ENCODE measurements around the gene PEX26. TPM values are rescaled to one million over a fixed set of nuclear protein-coding genes. Genes with fewer than 3 reads are reported as not detected.

The PEX26 gene
- total RNA-seq = 100 to 1,000 TPM; 113 to 241 (median 123) TPM
- long read RNA-seq, donor 1, full-length matches to known transcripts = 9 of 27 reads
- long read RNA-seq, donor 1, partial matches to known transcripts = 6 of 27 reads
- long read RNA-seq, donor 1, other reads (novel, unspliced or antisense) = 12 of 27 reads
- long read RNA-seq, donor 2, full-length matches to known transcripts = 4 of 14 reads
- long read RNA-seq, donor 2, partial matches to known transcripts = 0 of 14 reads
- long read RNA-seq, donor 2, other reads (novel, unspliced or antisense) = 10 of 14 reads

DNA sequence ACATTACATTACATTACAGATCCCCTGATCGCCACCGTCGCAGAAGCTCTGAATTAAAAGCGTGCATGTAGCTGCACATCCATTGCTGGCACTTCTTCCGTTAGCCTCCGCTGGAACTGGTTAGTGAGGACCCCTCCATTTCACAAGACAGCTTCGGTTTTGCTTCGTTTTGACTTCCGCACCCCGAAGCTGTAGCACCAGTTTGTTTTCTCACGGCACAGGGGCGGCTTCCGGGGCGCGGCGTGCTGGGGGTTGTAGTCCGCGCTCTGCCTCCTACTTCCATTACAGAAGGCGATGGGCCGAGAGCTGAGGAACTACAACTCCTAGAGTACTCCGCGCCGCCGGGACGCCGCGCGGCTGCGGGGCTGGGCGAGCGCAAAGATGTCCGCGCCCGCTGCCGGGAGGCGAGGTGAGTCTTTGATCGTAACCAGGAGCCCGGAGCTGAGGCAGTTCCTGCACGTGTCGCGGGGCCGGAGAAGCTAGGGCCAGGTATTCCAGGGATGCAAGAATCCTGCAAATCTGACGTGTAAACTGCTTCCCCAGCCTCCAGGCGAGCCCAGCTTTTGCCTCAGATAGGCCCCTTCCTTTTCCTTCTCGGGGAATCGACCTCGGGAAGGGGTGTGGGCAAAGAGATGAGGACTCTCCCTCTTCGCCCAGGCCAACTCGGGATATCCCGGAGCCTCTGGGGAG lies at the start of gene PEX26:
Gene PEX26 (plus strand): TSS at position 352 of the 690 bp plus-strand sequence. CDS start 387 bp downstream, outside the sequence.
- ATAC-seq (peak; percentile 95), DNase-seq (peak; percentile 96)
- intact Hi-C loops (cut with DNase I, micrococcal nuclease) = loop anchor here (5.0 to 10.0 kb wide), 2 partner anchors 243 to 245 kb away; no protein-coding TSS in a partner anchor
- Histone ChIP-seq H3K36me3 (ENCODE audit: low read depth) (no peaks in the 10 kb centered on the region), H3K4me3 (peak within 1 kb of the TSS; percentile 85), H3K4me1 (ENCODE audit: low read depth) (peaks cover 25% of the 10 kb centered on the region), H3K9me3 (no peaks in the 10 kb centered on the region)
- TF ChIP-seq, protein P1, sequence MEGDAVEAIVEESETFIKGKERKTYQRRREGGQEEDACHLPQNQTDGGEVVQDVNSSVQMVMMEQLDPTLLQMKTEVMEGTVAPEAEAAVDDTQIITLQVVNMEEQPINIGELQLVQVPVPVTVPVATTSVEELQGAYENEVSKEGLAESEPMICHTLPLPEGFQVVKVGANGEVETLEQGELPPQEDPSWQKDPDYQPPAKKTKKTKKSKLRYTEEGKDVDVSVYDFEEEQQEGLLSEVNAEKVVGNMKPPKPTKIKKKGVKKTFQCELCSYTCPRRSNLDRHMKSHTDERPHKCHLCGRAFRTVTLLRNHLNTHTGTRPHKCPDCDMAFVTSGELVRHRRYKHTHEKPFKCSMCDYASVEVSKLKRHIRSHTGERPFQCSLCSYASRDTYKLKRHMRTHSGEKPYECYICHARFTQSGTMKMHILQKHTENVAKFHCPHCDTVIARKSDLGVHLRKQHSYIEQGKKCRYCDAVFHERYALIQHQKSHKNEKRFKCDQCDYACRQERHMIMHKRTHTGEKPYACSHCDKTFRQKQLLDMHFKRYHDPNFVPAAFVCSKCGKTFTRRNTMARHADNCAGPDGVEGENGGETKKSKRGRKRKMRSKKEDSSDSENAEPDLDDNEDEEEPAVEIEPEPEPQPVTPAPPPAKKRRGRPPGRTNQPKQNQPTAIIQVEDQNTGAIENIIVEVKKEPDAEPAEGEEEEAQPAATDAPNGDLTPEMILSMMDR (IDR thresholded peaks at IDR 0.05) = no peak

DNA sequence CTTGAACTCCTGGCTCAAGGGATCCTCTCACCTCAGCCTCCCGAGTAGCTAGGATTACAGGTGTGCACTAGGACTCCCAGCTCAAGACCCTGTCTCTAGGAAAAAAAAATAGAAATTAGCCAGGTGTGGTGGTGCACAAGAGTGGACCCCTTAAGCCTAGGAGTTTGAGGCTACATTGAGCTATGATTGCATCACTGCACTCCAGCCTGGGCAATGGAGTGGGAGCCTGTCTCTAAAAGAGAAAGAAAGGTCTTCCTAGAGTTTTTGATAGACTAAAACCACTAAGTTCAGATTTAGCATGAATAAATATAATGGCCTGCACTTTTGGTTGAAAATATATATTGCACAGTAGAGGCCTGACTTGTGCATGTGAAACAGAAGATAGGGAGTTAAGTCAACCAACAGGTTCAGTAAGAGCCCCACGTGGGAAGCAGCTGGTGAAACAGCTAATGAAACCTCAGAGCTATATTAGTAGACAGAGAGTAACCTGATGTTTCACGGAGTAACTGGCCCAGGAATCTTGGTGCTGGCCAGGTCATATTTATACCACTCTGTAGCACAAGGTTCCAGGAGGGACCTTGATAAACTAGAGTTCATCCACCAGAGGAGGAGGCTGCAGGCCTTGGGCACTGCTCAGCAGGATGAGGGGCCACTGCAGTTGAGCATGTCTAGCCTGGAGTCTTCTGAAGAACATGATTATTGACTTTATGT lies 48.8 kb upstream of the PEX26 start:
- DNase-seq (no peak), ATAC-seq (no peak)
- Histone ChIP-seq H3K36me3 (ENCODE audit: low read depth) (no peaks in the 10 kb centered on the region), H3K4me1 (ENCODE audit: low read depth) (peaks cover 4% of the 10 kb centered on the region), H3K4me3 (no peak overlapping the region), H3K9me3 (no peaks in the 10 kb centered on the region)
- TF ChIP-seq, protein P1 (IDR thresholded peaks at IDR 0.05) = no peak
- intact Hi-C loops (cut with DNase I, micrococcal nuclease) = no loop called here

DNA sequence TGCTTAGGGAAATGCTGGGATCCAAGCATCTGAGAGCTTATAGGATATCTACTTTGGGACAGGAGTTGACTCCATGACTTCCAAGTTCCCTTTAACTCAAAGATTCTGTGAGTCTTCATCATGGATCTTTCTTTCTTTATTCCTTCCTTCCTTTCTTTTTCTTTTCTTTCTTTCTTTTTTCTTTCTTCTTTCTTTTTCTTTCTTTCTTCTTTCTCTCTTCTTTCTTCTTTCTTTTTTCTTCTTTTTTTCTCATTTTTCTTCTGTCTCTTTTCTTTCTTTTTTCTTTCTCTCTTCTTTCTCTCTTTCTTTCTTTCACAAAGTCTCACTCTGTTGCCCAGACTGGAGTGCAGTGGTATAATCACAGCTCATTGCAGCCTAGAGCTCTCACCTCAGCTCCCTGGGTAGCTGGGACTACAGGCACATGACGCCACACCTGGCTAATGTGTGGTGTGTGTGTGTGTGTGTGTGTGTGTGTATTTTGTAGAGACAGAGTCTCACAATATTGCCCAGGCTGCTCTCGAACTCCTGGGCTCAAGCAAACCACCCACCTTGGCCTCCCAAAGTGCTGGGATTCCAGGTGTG lies 48.0 kb upstream of the PEX26 start:
- no peaks in the 10 kb centered on the region for H3K9me3 ChIP-seq
- TF ChIP-seq, protein P1 (IDR thresholded peaks at IDR 0.05) = no peak
- DNase-seq (no peak), ATAC-seq (peak; percentile 13)
- H3K36me3 ChIP-seq (ENCODE audit: low read depth) = no peaks in the 10 kb centered on the region
- peaks cover 4% of the 10 kb centered on the region for H3K4me1 ChIP-seq (ENCODE audit: low read depth)
- H3K4me3 ChIP-seq = no peak overlapping the region
- intact Hi-C loops (cut with DNase I, micrococcal nuclease) = no loop called here

DNA sequence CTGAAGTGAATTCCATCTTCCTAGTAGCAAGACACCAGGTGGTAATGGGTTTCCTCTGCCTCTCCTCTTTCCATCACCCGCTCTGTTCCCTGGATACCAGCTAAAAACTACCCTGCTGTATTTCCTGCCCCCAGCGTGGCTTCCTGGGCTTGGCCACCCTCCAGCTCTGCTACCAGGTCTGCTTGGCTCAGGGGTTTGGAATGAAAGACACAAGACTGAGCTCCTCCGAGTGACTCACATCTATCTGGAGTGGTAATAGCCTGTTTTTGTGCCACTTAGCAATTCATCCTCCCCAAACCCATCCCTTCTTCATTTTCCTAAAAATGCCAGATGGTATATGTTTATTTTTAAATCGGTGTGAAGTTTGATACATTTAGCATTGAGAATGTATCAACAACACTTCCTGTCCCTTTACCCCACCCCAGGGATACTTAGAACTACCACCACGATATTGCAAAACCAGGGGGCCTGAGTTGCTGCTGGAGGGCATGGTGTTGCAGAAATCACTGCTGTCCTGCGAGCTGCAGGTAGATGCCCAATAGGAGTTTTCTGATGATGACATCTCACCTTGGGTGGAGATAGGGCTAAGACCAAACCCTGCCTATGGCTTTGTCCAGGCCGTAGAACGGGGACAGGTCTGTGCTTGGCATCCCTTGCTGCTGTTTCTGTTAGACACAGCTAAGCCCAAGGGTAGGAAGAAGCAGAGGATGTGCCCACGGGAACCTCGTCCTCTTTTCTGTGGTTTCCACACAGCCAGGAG lies 45.9 kb upstream of the PEX26 start:
- no peak for ATAC-seq
- TF ChIP-seq, protein P1 (IDR thresholded peaks at IDR 0.05) = no peak
- Histone ChIP-seq H3K9me3 (no peaks in the 10 kb centered on the region), H3K4me1 (ENCODE audit: low read depth) (peaks cover 4% of the 10 kb centered on the region), H3K36me3 (ENCODE audit: low read depth) (no peaks in the 10 kb centered on the region), H3K4me3 (no peak overlapping the region)
- intact Hi-C loops (cut with DNase I, micrococcal nuclease) = no loop called here
- no peak for DNase-seq

Data from mucosa of descending colon (tissue), 3 donors.